ENCODE data around the gene E2F7.

E2F7 gene

DNA sequence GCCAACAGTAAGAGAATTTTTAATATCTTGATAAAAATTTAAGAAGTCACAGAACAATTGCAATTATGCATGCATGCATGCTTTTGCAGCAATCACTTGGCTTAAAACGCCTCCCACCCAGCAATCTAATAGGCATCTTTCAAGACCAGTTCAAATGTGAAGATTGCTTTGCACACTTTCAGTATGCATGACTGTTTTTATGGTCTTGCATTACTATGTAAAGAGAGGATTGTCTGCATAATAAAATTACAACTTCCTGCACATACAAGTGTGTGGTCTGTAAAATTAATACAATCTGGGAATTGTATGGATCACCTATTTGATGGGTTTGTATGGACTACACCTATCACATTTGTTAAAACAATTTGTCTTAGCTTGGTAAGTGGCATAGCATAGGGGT, 48.8 kb downstream of the E2F7 start:
- no peak for DNase-seq (ENCODE audit: low read depth)

DNA sequence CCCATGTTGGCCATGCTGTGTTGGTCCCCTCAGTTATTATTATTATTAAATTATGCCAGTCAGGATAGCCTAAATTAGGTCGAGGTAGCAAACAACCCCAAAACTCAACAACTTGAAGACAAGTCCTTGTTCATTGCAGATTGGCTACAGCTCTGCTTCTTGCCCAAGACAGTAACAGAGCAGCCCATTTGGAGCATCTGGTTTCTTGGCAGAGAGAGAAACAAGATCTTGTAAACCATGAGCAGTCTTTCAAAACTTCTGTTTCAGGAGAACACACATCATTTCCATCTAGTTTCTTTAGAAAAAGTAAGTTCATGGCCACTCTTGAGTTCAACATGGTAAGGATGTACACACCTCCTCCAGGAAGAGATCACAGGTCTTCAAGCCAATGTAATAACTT, 52.3 kb downstream of the E2F7 start:
- no peak for DNase-seq (ENCODE audit: low read depth)

DNA sequence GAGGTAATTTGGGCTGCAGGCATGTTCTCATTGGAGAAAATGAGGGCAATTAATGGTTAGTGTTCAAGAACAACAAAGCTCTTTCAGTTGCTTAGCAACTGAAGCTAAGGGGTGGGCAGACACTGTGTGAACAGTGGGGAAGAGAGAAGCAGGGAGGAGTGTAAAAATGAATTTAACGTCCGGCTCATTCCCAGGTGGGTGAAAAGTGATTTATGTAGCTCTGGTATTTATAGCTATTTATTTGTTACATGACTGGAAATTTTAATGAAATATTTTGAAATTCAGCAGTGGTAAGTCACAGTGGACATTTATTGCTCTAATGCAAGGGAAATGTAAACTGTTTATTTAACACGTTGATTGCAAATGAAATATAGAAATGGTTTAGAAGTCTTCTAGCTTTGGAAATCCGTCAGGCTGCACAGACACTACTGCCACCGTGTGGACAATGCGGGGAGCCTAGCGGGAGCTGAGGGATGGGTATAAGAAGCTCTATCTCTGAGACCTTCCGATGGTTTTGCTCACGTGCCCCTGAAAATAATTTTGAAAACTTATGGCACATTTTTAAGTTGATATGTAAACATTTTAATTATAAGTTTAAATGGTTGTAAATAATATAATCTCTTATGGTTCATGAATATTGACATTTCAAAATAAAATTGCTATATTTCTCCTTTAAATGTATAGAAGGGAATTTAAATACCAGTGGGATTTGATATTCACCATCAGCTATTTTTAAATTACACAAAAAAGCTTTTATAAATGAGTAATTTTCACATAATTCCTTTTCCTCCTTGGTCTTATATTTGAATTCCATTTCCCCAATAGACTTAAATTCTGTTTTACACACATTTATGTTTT, 54.4 kb downstream of the E2F7 start:
- peak; percentile 35 for DNase-seq (ENCODE audit: low read depth)

DNA sequence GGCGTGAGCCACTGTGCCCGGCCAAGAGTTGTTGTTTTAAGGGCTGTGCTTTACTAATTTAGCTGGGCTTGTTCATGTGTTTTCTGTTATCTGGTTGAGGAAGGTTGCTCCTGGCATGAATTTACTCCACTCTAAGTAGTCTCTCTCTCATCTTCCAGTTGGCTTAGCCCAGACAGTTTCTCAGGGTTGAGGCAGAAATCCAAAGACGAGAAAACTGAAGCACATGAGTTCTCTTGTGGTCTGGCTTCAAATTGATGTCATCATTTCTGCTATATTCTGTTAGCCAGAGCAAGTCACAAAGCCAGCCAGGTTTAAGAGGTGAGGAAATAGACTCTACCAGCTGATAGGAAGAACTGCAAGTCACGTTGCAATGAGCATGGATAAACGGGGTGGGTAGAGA, 57.9 kb downstream of the E2F7 start:
- DNase-seq (ENCODE audit: low read depth): no peak

DNA sequence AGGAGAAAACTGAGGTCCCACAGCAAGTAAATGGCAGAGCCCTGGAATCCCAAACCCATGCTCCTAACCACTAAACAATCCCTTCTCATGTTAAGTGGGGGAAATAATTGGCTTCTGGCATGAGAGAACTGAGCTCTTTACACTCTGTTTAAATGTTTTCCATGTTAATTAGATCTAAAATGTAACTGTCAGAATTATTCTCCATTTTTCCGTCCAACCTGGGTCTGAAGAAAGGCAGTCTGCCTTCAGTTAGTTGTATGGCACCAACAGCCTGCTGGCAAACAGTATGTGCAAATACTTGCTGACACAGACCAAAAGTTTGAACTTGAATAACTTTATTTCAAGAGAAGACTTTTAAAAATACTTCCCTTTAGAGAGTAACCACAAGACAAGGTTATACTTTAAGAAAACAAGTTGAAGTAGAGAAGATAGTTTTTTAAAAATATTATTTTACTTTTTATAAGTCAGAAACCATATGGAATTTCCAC, 59.7 kb downstream of the E2F7 start:
- DNase-seq (ENCODE audit: low read depth): no peak

DNA sequence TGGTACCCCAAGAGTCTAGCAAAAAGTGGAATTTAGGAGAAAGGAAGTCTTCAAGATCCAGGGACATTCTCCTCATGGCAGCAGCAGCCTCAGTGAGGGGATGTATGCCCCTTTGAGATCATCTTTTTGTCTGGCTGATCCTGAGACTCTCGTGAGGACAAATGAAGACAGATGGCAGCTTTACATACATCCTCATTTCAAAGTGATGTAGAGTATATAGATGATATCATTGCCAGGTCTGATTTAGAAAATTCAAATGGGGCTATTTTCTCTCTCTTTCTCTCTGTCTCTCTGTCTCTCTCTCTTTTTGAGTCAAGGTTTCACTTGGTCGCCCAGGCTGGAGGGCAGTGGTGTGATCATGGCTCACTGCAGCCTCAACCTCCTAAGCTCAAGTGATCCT, 61.5 kb downstream of the E2F7 start:
- no peak for DNase-seq (ENCODE audit: low read depth)

DNA sequence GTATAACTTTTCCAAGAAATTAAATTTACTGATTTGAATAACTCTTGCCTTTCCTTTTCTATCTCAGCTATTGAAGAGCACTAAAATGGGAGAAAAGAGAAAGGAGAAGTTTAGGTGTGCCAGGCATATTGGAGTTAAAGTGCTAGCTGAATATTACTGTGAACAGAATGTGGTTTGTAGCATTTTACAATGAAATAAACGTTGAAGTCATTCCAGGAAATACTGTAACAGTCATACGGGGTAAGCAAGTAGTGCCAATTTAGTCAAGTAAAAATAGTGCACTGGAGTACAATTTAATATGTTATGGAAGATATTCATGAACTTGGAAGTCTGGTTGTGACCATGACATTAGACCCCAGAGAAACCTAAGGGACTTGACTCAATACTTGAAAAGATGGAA, 62.1 kb downstream of the E2F7 start:
- DNase-seq (ENCODE audit: low read depth): no peak

DNA sequence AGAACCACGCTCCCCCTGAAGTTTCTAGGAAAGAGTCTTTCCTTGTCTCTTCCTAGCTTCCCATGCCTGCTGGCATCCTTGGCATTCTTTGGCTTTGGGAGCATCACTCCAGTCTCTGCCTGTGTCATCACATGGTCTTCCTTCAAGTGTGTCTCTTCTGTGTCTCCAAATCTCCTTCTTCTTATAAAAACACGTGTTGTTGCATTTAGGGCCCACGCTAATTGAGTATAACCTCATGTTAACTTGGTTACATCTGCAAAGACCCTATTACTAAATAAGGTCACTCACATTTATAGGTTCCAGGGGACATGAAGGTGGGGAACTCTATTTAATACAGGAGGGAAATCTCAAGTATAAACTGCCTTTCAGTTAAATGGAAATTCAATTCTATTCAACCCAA, 63.0 kb downstream of the E2F7 start:
- DNase-seq (ENCODE audit: low read depth): no peak

DNA sequence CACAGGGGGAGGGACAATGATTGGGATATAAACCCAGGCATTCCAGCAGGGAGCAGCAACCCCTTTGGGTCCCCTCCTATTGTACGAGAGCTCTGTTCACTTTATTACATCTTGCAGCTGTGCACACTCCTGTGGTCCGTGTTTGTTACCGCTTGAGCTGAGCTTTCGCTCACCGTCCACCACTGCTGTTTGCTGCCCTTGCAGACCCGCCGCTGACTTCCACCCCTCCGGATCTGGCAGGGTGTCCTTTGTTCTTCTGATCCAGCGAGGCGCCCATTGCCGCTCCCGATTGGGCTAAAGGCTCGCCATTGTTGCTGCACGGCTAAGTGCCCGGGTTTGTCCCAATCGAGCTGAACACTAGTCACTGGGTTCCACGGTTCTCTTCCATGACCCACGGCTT, 64.1 kb downstream of the E2F7 start:
- no peak for DNase-seq (ENCODE audit: low read depth)

DNA sequence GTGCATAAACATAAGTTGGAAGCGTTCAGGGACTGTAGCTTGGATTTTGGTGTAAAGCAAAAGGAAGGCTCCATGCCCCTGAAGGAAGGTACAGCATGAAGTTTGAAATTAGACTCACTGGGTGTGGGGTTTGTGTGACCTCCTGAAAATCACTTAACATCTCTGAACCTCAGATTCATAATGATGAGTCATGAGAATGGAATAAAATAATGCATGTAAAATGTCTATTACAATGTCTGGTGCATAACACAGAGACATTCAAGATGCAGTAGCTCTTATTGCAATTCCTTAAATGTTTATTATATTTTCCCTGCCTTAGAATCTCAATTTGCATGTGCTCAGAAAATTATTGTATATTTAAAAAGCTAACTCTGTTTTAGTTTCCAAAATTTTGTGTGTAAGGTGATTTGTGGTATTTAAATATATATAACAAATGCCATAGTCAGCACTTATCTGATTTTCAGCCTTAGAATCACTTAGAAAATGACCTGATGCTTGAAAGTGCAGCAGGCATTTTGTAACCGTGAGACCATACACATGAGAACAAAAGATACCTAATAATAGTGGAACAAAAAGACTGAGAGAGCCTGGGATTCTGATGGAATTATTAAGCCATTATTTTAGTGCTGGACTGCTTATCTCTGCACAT, 66.3 kb downstream of the E2F7 start:
- no peak for DNase-seq (ENCODE audit: low read depth)

DNA sequence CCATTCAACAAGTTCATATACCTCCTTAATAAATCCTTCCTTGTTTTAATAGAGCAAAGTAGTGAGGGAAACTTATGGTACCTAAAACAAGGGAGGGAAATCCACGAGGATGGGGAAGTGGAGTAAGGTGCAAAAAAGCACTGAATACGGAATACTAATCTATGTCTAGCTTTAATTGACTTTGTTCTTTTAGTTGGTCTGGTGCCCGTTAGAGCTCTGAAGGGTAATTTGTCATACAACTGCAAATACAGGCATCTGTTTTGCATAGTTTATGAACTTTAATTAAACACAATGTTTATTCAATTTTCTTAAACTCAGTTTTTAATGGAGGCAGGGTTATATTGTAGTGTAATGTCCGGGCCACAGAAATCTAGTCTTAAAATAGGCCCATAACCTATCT, 67.0 kb downstream of the E2F7 start:
- DNase-seq (ENCODE audit: low read depth): no peak

DNA sequence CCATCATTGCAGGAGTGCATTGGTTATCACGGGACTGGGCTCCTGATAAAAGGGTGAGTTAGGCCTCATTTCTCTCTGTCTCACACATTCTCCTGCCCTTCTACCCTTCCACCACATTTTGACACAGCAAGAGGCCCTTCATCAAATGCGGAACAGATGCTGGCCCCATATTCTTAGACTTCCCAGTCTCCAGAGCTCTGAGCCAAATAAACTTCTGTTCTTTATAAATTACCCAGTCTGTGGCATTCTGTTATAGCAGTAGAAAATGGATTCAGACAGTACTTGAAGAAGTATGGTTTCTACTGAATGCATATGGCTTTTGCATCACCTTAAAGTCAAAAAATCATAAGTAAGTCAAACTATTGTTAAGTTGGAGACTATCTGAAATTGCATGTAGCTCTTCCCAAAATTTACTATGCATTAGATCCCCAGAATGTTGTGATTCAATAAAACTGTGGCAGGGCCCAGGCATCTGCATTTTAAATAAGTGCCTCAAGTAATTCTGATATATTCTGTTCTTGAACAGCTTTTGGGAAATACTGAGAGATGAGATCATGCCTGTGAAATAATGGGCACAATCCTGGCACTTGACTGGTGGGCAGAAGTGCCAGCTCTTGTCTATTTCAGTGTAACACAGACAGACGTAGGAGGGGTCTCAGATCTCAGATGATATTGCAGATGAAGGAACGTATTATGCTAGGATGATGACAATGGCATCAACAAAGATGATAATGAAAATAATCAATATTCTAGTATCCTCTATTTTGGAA, 68.2 kb downstream of the E2F7 start:
- no peak for DNase-seq (ENCODE audit: low read depth)

DNA sequence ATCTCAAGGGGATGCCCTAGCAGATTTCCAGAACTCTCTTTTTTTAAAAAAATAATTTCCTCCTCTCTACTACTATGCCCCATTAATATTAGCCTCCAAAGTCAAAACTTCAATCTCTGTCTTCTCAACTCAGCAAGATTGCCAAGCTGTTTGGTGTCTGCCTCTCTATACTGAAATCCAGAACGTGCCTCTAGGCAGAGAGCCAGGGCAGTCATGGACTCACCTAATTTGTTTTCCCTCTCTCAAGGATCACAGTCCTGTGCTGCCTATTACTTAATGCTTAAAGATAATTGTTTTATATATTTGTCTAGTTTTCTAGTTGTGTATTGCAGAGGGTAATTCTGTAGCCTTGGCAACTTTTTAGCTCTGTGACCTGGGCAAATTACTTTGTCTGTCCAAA, 74.7 kb downstream of the E2F7 start:
- no peak for DNase-seq (ENCODE audit: low read depth)

DNA sequence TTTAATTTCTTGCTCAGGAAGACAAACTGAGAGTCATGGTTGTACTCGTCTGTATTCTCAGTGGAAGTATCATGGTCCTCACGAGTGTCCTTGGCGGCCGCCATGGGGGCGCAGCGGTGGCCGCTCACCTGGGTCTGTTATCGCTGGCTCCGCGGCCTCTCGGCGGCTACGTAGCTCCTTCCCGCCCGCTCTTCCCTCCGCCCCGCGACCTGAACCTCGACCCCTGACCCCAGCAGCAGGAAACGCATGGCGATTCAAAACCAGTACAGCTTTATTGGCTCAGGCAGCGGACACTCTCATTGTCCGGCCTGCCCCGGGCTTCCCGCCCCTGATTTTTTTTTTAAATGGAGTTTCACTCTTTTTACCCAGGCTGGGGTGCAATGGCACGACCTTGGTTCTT, 80.8 kb downstream of the E2F7 start:
- DNase-seq (ENCODE audit: low read depth): no peak

DNA sequence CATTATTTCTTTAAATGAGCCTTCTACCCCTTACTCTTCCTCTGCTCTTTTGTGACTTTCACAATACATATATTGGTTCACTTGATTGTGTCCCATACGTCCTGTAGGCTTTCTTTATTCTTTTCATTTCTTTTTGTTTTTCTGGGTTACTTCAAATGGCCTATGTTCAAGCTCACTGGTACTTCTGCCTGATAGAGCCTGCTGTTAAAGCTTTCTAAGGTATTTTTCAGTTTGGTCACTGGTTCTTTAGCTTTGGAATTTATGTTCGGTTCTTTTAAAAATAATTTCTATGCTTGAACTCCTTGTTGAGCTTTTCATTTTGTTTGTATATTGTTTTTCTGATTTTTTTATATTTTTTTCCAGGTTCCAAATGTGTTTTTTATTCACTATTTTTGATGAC, 81.9 kb downstream of the E2F7 start:
- no peak for DNase-seq (ENCODE audit: low read depth)

DNA sequence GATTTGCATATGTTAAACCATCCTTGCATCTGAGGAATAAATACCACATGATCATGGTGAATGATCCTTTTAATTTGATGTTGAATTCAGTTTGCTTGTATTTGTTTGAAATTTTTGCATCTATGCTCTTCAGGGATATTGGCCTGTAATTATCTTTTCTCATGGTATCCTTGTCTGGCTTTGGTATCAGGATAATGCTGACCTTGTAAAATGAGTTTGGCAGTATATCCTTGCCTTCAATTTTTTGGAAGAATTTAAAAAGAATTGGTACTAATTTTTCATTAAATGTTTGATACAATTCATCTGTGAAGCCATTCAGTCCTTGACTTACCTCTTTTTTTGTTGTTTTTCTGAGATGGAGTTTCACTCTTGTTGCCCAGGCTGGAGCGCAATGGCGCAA, 85.2 kb downstream of the E2F7 start:
- DNase-seq (ENCODE audit: low read depth): no peak

DNA sequence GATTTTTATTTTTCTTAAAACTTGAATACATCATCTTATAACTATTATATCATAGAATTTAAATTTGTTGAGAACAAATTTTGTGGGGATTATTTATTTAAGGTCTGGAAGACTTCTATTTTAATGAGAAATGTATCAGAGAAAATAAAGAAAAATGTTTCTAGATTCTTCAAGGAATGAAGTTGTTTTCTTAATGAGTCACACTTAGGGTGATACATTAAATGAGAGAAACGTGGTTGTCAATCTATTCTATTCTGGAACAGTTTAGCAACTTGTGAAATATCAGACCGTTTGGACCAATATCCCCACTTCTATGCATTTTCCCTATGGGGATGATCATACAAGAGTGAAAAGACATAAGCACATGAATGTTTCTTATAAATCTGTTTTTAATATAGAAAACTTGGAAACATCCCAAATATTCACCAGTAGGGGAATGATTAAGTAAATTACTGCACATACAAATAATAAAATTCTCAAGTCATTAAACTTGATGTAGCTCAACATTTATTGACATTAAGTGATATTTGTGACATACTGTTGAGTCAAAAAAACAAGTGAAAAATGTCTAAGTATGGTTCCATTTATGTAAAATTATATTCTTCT, 88.5 kb downstream of the E2F7 start:
- DNase-seq (ENCODE audit: low read depth): no peak

Data from stimulated activated CD8-positive, alpha-beta memory T cell treated with anti-CD3 and anti-CD28 coated beads, Interleukin-15, amount 100 ng/mL, for 24 hours (primary cell).